ENCODE results near the gene NUB1.

NUB1 gene

DNA sequence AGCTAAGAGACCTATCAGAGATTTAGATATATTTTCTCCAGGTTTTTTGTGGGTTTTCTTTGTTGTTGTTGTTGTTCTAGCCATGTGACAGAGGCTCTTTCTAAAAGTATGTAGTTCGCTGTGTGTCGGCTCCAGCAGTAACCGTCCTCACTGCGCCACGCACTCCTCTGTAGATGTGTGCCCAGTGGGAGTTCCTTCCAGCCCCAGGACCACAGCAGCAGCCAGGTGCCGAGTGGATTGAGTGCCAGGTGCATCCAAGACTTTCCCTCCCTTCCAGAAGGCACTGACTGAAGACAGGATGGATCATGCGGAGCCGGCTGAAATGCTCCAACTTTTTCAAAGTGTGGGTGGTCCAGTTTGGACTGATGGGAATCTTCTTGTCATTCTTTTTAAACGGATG, 36.4 kb downstream of the NUB1 start:
- Histone ChIP-seq H3K9me3 (ENCODE audit: low read length) (no peaks in the 10 kb centered on the region), H3K9ac (ENCODE audit: low read length) (no peak overlapping the region), H4K20me1 (ENCODE audit: insufficient read depth, low read length) (no peaks in the 10 kb centered on the region), H3F3A (ENCODE audit: insufficient read depth, low read length) (no peaks in the 10 kb centered on the region), H3K9me2 (ENCODE audit: low read depth, low read length) (no peaks in the 10 kb centered on the region), H2AFZ (ENCODE audit: low read length) (no peak overlapping the region), H3K27me3 (ENCODE audit: insufficient read depth, low read length) (peaks cover 4% of the 10 kb centered on the region; the same call in 1 of the 2 replicates), H3K27ac (ENCODE audit: low read depth, low read length, poor library complexity, severe bottlenecking) (no peak overlapping the region), H3K36me3 (ENCODE audit: insufficient read depth, low read length) (peaks cover 14% of the 10 kb centered on the region; the same call in 1 of the 2 replicates), H3K79me2 (ENCODE audit: insufficient read depth, low read length) (no peaks in the 10 kb centered on the region), H3K4me2 (ENCODE audit: low read length) (no peak overlapping the region), H3K4me3 (ENCODE audit: low read depth, low read length, poor library complexity, severe bottlenecking) (no peak overlapping the region), H3K4me1 (ENCODE audit: insufficient read depth, low read length, severe bottlenecking) (peaks cover 10% of the 10 kb centered on the region)
- TF ChIP-seq, protein P1, sequence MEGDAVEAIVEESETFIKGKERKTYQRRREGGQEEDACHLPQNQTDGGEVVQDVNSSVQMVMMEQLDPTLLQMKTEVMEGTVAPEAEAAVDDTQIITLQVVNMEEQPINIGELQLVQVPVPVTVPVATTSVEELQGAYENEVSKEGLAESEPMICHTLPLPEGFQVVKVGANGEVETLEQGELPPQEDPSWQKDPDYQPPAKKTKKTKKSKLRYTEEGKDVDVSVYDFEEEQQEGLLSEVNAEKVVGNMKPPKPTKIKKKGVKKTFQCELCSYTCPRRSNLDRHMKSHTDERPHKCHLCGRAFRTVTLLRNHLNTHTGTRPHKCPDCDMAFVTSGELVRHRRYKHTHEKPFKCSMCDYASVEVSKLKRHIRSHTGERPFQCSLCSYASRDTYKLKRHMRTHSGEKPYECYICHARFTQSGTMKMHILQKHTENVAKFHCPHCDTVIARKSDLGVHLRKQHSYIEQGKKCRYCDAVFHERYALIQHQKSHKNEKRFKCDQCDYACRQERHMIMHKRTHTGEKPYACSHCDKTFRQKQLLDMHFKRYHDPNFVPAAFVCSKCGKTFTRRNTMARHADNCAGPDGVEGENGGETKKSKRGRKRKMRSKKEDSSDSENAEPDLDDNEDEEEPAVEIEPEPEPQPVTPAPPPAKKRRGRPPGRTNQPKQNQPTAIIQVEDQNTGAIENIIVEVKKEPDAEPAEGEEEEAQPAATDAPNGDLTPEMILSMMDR (IDR thresholded peaks at IDR 0.05; ENCODE audit: low read length), result no peak

GRCh38 chr7:151378496-151379192, 37.0 kb downstream of the NUB1 start:
- Histone ChIP-seq H3F3A (ENCODE audit: insufficient read depth, low read length) (no peaks in the 10 kb centered on the region), H3K4me2 (ENCODE audit: low read length) (no peak overlapping the region), H4K20me1 (ENCODE audit: insufficient read depth, low read length) (no peaks in the 10 kb centered on the region), H3K9ac (ENCODE audit: low read length) (no peak overlapping the region), H3K79me2 (ENCODE audit: insufficient read depth, low read length) (no peaks in the 10 kb centered on the region), H3K4me1 (ENCODE audit: insufficient read depth, low read length, severe bottlenecking) (peaks cover 10% of the 10 kb centered on the region), H2AFZ (ENCODE audit: low read length) (no peak overlapping the region), H3K36me3 (ENCODE audit: insufficient read depth, low read length) (peaks cover 14% of the 10 kb centered on the region; the same call in 1 of the 2 replicates), H3K9me3 (ENCODE audit: low read length) (no peaks in the 10 kb centered on the region), H3K9me2 (ENCODE audit: low read depth, low read length) (no peaks in the 10 kb centered on the region), H3K27me3 (ENCODE audit: insufficient read depth, low read length) (peaks cover 4% of the 10 kb centered on the region; the same call in 1 of the 2 replicates), H3K4me3 (ENCODE audit: low read depth, low read length, poor library complexity, severe bottlenecking) (no peak overlapping the region), H3K27ac (ENCODE audit: low read depth, low read length, poor library complexity, severe bottlenecking) (no peak overlapping the region)
- TF ChIP-seq EZH2 (IDR thresholded peaks at IDR 0.05; ENCODE audit: borderline replicate concordance, low read length), result no peak
- TF ChIP-seq, protein P1 (IDR thresholded peaks at IDR 0.05; ENCODE audit: low read length), result no peak

GRCh38 chr7:151379193-151379520, 37.5 kb downstream of the NUB1 start:
- no peaks in the 10 kb centered on the region for H4K20me1 ChIP-seq (ENCODE audit: insufficient read depth, low read length)
- H3K9ac ChIP-seq (ENCODE audit: low read length), result no peak overlapping the region
- no peak overlapping the region for H3K27ac ChIP-seq (ENCODE audit: low read depth, low read length, poor library complexity, severe bottlenecking)
- no peaks in the 10 kb centered on the region for H3F3A ChIP-seq (ENCODE audit: insufficient read depth, low read length)
- H3K27me3 ChIP-seq (ENCODE audit: insufficient read depth, low read length), result peaks cover 4% of the 10 kb centered on the region; the same call in 1 of the 2 replicates
- H3K36me3 ChIP-seq (ENCODE audit: insufficient read depth, low read length), result peaks cover 14% of the 10 kb centered on the region; the same call in 1 of the 2 replicates
- peaks cover 10% of the 10 kb centered on the region for H3K4me1 ChIP-seq (ENCODE audit: insufficient read depth, low read length, severe bottlenecking)
- no peak overlapping the region for H3K4me2 ChIP-seq (ENCODE audit: low read length)
- H3K9me2 ChIP-seq (ENCODE audit: low read depth, low read length), result no peaks in the 10 kb centered on the region
- no peaks in the 10 kb centered on the region for H3K9me3 ChIP-seq (ENCODE audit: low read length)
- no peak for TF ChIP-seq EZH2 (IDR thresholded peaks at IDR 0.05; ENCODE audit: borderline replicate concordance, low read length)
- TF ChIP-seq, protein P1 (IDR thresholded peaks at IDR 0.05; ENCODE audit: low read length), result no peak
- no peak overlapping the region for H2AFZ ChIP-seq (ENCODE audit: low read length)
- H3K79me2 ChIP-seq (ENCODE audit: insufficient read depth, low read length), result no peaks in the 10 kb centered on the region
- H3K4me3 ChIP-seq (ENCODE audit: low read depth, low read length, poor library complexity, severe bottlenecking), result no peak overlapping the region
